ENCODE data around the gene VPS13D. TPM values are rescaled to one million over a fixed set of nuclear protein-coding genes. Genes with fewer than 3 reads are reported as not detected.

VPS13D gene, protein sequence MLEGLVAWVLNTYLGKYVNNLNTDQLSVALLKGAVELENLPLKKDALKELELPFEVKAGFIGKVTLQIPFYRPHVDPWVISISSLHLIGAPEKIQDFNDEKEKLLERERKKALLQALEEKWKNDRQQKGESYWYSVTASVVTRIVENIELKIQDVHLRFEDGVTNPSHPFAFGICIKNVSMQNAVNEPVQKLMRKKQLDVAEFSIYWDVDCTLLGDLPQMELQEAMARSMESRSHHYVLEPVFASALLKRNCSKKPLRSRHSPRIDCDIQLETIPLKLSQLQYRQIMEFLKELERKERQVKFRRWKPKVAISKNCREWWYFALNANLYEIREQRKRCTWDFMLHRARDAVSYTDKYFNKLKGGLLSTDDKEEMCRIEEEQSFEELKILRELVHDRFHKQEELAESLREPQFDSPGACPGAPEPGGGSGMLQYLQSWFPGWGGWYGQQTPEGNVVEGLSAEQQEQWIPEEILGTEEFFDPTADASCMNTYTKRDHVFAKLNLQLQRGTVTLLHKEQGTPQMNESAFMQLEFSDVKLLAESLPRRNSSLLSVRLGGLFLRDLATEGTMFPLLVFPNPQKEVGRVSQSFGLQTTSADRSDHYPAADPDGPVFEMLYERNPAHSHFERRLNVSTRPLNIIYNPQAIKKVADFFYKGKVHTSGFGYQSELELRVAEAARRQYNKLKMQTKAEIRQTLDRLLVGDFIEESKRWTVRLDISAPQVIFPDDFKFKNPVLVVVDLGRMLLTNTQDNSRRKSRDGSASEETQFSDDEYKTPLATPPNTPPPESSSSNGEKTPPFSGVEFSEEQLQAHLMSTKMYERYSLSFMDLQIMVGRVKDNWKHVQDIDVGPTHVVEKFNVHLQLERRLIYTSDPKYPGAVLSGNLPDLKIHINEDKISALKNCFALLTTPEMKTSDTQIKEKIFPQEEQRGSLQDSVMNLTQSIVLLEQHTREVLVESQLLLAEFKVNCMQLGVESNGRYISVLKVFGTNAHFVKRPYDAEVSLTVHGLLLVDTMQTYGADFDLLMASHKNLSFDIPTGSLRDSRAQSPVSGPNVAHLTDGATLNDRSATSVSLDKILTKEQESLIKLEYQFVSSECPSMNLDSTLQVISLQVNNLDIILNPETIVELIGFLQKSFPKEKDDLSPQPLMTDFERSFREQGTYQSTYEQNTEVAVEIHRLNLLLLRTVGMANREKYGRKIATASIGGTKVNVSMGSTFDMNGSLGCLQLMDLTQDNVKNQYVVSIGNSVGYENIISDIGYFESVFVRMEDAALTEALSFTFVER (N-terminal part only)
- total RNA-seq, result 10 to 100 TPM; 63.0 to 64.9 TPM
- 1 to 10 TPM; 5.3 to 7.5 (median 5.4) TPM for polyA plus RNA-seq
- total RNA-seq, result 161 to 380 (median 266) reads per million in 6 experiments

DNA sequence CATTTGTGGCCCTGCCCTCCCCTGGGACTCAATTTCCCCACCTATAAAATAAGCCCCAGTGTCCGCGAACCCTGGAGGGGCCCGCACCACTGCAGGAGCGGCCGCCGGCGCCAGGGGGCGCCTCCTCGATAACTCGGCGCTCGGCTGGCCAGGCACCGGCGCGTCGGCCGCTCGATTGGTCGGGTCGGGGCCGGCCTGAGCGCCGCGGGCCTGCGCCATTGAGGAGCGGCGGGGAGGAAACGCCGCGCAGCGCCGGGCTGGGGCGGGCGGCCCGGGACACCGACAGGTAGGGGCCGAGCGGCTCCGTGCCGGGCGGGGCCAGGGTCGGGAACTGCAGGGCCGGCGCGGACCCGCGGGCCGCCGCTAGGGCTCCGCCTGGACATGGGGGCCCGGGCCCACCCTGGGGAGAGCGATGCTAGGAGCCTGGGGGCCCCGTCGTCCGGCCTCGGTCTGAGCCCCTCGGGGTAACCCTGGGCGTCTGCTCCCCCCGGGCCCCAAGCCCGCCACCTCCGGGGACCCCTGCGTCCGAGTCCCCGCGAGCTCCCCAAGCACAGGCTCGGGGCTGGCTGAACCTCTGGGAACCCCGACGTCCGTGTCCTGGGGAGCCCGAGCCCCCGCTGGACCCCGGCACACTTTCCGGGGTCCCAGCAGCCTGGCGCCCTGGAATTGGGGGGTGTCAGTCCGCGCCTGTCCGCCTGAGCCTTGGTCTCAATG lies at the start of gene VPS13D:
TSS of gene VPS13D (plus strand) at position 196 of the 714 bp plus-strand sequence. CDS start 4,237 bp downstream, outside the sequence.
- POLR2A ChIA-PET, result interaction anchor here (1.9 to 2.2 kb wide), 2 partner anchors 20 to 62 kb away, joined by 5 to 6 read pairs; no protein-coding TSS in a partner anchor
- Mint-ChIP-seq H3K4me1 (peaks cover 8 to 31% (median 16%) of the 10 kb centered on the region in 4 donors), H3K9me3 (no peaks in the 10 kb centered on the region), H3K27me3 (no peaks in the 10 kb centered on the region), H3K27ac (peak within 1 kb of the TSS; percentile 61 to 94 (median 84)), H3K36me3 (peaks cover 0 to 12% (median 0%) of the 10 kb centered on the region in 3 donors), H3K4me3 (peak within 1 kb of the TSS; percentile 83 to 96 (median 89))
- peak; percentile 67 to 89 (median 83) for DNase-seq
- peak; percentile 95 to 97 for ATAC-seq

DNA sequence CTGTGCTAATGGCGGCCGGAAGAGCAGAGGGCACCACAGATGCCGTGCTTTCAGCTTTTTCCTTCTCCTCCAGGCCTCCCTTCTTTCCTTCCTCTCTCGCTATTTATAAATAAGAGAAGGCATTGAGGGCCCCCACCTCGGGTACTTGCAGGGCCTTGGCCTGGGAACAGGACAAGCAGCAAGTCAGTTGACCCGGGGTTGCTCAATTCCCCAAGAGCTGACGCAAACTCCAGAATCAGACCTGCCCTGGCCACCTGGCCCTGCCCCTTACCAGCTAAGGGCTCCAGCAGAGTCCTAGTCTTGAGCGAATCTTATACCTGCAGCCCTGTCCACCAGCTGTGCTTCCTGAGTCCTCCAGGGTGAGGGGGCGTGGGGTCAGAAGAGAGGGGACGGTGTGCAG lies 49.5 kb upstream of the VPS13D start:
- peak overlapping the region in 4 of 10 donors; percentile 10 to 82 (median 42) for H3K4me3 Mint-ChIP-seq
- peaks cover 43 to 87% (median 74%) of the 10 kb centered on the region in 4 donors for H3K4me1 Mint-ChIP-seq
- H3K27me3 Mint-ChIP-seq, result no peaks in the 10 kb centered on the region
- no peak for DNase-seq
- peak overlapping the region in 9 of 10 donors; percentile 29 to 100 (median 92) for H3K27ac Mint-ChIP-seq
- no peak for ATAC-seq
- no peaks in the 10 kb centered on the region for H3K36me3 Mint-ChIP-seq
- POLR2A ChIA-PET, result interaction anchor here (3.2 to 9.7 kb wide), 3 partner anchors 19 to 56 kb away, joined by 16 to 119 read pairs (median 43); no protein-coding TSS in a partner anchor
- no peaks in the 10 kb centered on the region for H3K9me3 Mint-ChIP-seq

DNA sequence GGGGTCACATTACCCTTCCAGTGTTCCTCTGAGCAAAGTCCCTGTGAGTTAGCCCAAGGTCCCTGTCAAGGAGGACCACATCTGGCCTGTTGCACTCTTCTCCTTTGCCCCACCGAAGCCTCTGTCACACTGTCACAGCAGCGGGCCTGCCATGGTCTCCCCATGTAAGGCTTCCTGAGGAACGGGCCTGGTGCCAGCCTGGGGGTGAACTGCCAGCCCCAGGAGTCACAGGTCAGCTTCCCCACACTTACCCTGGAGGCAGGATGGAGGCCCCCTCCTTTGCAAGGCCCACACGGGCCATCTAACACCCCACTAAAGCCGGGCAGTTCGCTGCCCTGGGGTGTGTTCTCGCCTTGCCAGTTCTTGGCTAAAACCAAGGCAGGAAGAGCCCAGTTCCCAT lies 48.9 kb upstream of the VPS13D start:
- peak overlapping the region in 8 of 10 donors; percentile 29 to 100 (median 95) for H3K27ac Mint-ChIP-seq
- H3K27me3 Mint-ChIP-seq, result no peaks in the 10 kb centered on the region
- POLR2A ChIA-PET, result interaction anchor here (1.4 to 9.7 kb wide), 2 partner anchors 14 to 31 kb away, joined by 4 to 119 read pairs; partner anchors contain the start of gene TNFRSF1B
- no peak overlapping the region for H3K4me3 Mint-ChIP-seq
- peaks cover 40 to 87% (median 71%) of the 10 kb centered on the region in 4 donors for H3K4me1 Mint-ChIP-seq
- no peak for ATAC-seq
- no peaks in the 10 kb centered on the region for H3K9me3 Mint-ChIP-seq
- H3K36me3 Mint-ChIP-seq, result no peaks in the 10 kb centered on the region
- no peak for DNase-seq

DNA sequence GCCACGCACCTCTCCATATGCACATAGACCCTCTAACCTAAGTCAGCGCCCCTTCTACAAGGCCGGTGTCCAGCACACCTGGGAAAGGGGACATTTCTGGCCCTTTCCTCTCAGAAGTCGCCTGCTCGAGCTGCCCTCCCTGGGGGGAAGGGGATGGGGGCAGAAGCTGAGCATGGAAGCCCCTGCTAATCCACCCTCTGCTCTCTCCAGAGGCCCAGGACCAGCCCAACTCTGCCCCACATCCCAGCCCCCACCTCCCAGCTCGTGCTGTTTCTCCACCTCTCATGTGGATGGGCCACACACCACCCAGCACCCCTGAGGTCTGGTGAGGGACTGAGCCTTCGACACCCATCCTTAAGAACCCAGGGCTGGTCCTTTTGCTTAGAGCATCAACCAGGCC lies 48.3 kb upstream of the VPS13D start:
- H3K36me3 Mint-ChIP-seq, result no peaks in the 10 kb centered on the region
- no peak overlapping the region for H3K4me3 Mint-ChIP-seq
- H3K4me1 Mint-ChIP-seq, result peaks cover 36 to 86% (median 68%) of the 10 kb centered on the region in 4 donors
- H3K27me3 Mint-ChIP-seq, result no peaks in the 10 kb centered on the region
- POLR2A ChIA-PET, result interaction anchor here (1.4 kb wide), 1 partner anchor 15 kb away, joined by 4 read pairs; the partner anchor contains the start of gene TNFRSF1B
- ATAC-seq (no peak), DNase-seq (no peak)
- no peaks in the 10 kb centered on the region for H3K9me3 Mint-ChIP-seq
- H3K27ac Mint-ChIP-seq, result peak overlapping the region in 7 of 10 donors; percentile 48 to 100 (median 98)

DNA sequence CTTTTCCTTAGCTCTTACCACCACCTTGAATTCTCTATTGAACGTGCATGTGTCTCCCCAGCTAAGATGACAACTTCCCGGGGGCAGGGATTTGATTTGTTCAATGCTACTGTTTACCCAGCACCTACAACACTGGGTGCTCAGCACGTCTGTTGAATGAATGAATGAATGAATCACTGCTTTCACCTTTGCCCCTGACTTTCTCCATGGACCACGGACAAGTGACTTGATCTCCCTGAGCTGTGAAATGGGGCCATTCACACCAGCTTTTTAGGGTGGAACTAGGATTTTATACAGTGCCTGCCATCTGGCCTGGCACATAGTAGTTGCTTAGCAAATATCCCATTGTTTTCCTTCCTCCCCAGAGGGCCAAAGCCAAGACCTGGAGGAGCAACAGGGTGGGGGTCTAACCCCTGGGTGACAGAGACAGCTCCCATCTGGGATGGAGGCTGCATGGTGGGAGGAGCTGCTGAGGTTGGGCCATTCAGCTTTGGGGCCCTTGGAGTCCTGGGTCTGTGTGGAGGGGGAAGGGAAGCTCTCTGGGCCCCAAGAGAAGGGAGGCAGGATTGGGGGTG lies 47.3 kb upstream of the VPS13D start:
- H3K27ac Mint-ChIP-seq, result peak overlapping the region in 9 of 10 donors; percentile 2 to 100 (median 55)

DNA sequence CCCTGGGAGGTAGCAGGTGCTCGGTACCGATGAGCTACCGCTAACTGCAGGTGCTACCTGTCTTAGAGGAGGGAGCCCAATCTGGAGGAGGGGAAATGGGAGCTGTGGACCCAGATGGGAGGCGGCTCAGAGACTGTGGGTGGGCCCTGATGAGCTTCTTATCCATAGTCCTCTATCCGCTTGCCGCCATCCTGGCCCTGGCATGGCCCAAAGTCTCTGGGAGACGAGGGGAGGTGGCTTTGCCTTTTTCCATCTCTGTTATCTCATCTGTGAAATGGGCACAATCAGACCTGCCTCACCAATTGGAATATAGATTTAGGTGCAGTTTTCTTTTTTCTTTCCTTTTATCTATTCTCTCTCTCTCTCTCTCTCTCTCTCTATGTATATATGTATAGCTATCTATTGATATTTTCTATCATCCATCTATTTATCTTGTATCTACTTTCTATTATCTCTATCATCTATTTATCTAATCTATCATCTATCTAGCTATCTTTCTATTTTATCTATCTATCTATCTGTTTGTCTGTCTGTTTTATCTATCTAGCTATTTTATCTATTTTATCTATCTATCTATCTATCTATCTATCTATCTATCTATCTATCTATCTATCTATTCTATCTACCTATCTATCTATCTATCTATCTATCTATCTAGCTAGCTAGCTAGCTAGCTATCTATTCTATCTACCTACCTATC lies 46.6 kb upstream of the VPS13D start:
- H3K36me3 Mint-ChIP-seq, result no peaks in the 10 kb centered on the region
- no peaks in the 10 kb centered on the region for H3K9me3 Mint-ChIP-seq
- ATAC-seq, result no peak
- peak overlapping the region in 8 of 10 donors; percentile 2 to 100 (median 58) for H3K27ac Mint-ChIP-seq
- POLR2A ChIA-PET, result interaction anchor here (0.7 to 1.3 kb wide), 4 partner anchors 9 to 50 kb away, joined by 3 to 4 read pairs (median 3); no protein-coding TSS in a partner anchor
- peaks cover 33 to 82% (median 57%) of the 10 kb centered on the region in 4 donors for H3K4me1 Mint-ChIP-seq
- H3K27me3 Mint-ChIP-seq, result no peaks in the 10 kb centered on the region
- no peak for DNase-seq
- H3K4me3 Mint-ChIP-seq, result no peak overlapping the region

More for the DNA sequence above, 47.3 kb upstream of the VPS13D start:
- DNase-seq, result no peak
- no peak for ATAC-seq
- Mint-ChIP-seq H3K4me3 (no peak overlapping the region), H3K36me3 (no peaks in the 10 kb centered on the region), H3K27me3 (no peaks in the 10 kb centered on the region), H3K4me1 (peaks cover 36 to 84% (median 62%) of the 10 kb centered on the region in 4 donors), H3K9me3 (no peaks in the 10 kb centered on the region)
- POLR2A ChIA-PET, result interaction anchor here (0.5 to 1.4 kb wide), 4 partner anchors 10 to 49 kb away, joined by 3 to 4 read pairs (median 4); partner anchors contain the start of gene TNFRSF1B

DNA sequence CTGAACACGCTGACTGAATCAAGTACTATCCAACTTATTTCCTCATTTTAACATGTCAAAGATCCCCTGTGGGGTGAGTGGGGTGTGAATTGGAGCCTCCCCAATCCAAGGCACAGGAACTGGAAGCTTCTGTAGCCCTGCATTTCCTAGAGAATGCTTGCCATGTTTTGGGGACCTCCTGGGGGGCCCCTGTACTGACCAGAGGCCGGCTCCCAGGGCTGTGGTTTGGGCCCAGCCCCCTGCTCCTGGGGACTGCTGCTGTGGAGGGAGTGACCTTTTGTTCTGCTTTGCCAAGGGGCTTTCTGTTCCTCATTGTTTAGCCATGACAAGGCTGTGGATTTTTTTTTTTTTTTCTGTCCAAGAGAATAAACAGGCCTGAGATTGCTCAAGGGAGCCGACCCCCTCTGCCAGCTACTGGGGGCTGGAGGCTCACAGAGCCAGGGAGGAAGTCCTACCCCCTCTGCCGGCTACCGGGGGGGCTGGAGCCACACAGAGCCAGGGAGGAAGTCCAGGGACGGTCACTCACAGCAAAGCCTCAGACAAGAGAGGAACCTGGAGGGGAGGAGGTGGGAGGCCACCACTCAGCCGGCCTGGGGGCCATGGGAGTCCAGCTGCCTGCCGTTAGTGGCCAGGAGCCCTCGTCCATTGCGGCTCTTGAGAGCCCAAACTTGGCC lies 45.7 kb upstream of the VPS13D start:
- POLR2A ChIA-PET, result interaction anchor here (0.7 to 1.3 kb wide), 4 partner anchors 10 to 59 kb away, joined by 3 to 4 read pairs (median 3); no protein-coding TSS in a partner anchor
- H3K27ac Mint-ChIP-seq, result peak overlapping the region in 7 of 10 donors; percentile 2 to 69 (median 62)
- H3K4me1 Mint-ChIP-seq, result peaks cover 24 to 75% (median 52%) of the 10 kb centered on the region in 4 donors
- ATAC-seq (no peak), DNase-seq (no peak)
- peaks cover 0 to under 1% (median 0%) of the 10 kb centered on the region in 3 donors for H3K36me3 Mint-ChIP-seq
- peak overlapping the region in 1 of 10 donors; percentile 2 for H3K4me3 Mint-ChIP-seq
- no peaks in the 10 kb centered on the region for H3K9me3 Mint-ChIP-seq
- H3K27me3 Mint-ChIP-seq, result no peaks in the 10 kb centered on the region

DNA sequence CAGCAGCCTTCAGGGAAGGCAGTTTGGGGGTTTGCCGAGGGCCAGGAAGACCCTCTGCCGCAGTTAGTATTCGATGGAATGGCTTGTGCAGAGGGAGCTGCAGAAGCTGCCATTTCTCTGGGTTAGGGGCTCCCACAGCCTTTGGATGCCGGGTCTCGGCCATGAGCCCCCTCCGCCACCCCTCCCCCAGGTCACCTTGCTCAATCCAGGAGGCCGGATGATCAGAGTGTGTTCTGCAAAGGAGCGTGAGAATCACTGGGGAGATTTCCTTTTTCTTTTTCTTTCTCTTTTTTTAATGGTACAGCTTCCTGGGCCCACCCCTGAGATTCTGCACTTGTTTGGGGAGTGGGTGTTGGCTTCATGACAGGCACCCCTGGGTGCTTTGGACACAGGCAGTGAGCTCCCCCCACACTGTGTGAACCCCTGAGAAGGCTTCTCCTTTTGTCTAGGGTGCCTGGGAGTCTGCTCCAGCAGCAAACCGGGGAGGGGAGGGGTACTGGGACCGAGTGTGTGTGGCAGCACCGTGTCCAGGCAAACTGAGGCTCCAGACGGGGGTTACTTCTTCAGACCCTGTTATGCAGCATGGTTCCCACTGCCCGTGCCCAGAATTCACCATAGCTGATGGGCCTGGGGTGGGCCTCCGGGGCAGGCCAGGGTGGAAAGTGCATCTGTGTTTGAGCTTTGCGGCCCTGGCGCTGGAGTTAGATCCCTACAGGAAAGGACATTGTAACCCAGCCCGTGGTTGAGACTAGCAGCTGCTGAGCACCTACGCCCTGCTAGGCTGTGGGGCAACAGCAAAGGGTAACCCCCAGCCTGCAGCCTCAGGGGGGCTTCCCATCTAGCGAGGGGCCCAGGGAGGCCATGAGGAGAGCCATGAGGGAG lies 44.6 kb upstream of the VPS13D start:
- Mint-ChIP-seq H3K36me3 (peaks cover 0 to 7% (median 0%) of the 10 kb centered on the region in 3 donors), H3K27ac (peak overlapping the region in 5 of 10 donors; percentile 22 to 85 (median 35)), H3K27me3 (no peaks in the 10 kb centered on the region), H3K4me1 (peaks cover 26 to 74% (median 52%) of the 10 kb centered on the region in 4 donors), H3K4me3 (peak overlapping the region in 1 of 10 donors; percentile 15), H3K9me3 (no peaks in the 10 kb centered on the region)
- no peak for ATAC-seq
- DNase-seq, result no peak
- POLR2A ChIA-PET, result interaction anchor here (0.8 to 1.3 kb wide), 3 partner anchors 12 to 34 kb away, joined by 3 to 4 read pairs (median 3); no protein-coding TSS in a partner anchor
